Muscle of back (tissue), 11 donors: ENCODE results near the gene ZBTB40. TPM values are rescaled to one million over a fixed set of nuclear protein-coding genes. Genes with fewer than 3 reads are reported as not detected.

Experiments used
- DNase-seq, 3 donors: peaks; one replicate each; pipeline versions ENCODE4 v3.0.0 to v3.0.0-alpha.2; 2013
- polyA plus RNA-seq, 10 donors: library from polyadenylated mRNA; unstranded; fragments of 120-200 nt; gene quantifications; one replicate each; pipeline ENCODE4 v1.2.1, GENCODE V29; 2013; ENCODE audit not compliant: insufficient read length in 10 of 10

ZBTB40 gene
- polyA plus RNA-seq, 10 donors, result 8.7 to 15.0 (median 12.3) TPM

DNA sequence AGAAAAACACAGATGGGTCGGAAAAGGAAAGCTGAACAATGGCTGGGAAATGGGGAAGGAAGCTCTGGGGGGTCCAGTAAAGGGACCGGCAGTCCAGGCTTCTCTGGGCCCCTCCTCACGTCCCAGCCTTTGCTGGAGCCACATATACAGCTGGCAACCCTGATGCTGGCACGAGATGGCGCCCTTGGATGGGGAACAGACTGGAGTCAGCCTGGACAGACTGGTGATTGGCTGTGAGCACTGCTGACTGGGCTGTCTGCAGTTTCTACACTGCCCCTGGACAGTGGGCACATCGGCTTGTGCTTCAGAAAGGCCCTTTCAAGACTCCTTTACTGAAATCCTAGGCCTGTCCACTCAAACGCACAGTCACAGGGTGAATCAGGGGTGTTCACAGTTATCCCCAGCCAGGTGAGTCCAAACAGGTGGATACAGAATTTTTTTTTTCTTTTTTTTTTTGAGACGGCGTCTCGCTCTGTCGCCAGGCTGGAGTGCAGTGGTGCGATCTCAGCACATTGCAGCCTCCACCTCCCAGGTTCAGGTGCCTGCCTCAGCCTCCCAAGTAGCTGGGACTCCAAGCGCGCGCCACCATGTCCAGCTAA is 31.1 kb upstream of the ZBTB40 start:
- DNase-seq, result peak; percentile 52 to 75 (median 65)

DNA sequence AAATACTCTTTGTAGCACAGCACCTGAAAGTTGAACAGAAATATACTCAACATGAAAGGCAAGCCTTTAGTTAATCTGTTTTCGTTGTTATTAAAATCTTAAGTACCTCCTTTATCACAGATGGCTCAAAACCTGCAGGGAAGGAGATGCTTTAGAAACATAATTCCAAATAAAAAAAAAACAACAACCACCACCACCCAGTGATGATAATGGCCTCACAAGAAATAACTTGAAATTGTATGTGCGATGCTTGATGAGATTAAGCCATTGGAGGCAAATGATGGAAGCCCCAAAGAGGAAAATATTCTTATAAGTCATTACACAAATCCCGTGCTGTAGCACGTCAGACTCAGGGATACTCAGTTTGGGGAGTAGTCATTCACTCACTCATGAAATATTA is 24.9 kb upstream of the ZBTB40 start:
- no peak for DNase-seq

DNA sequence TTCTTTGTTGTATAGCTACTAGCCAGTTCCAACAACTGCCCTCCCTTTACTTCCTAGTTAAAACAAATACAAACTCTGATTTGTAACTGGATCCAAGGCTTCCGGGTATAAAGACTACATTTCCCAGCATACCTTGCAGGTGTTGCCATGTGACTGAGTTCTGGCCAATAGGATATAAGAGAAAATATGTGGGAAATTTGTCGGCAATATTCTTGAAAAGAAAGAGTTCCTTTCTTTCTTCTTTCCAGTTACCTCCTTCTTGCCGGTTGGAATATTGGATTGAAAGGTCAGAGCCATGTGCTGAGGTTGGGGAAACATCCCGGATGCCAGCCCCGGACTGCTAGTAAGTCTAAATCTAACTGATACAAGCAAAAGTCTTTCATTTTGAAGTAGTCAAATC is 23.0 kb upstream of the ZBTB40 start:
- peak; percentile 31 to 67 (median 50) for DNase-seq

DNA sequence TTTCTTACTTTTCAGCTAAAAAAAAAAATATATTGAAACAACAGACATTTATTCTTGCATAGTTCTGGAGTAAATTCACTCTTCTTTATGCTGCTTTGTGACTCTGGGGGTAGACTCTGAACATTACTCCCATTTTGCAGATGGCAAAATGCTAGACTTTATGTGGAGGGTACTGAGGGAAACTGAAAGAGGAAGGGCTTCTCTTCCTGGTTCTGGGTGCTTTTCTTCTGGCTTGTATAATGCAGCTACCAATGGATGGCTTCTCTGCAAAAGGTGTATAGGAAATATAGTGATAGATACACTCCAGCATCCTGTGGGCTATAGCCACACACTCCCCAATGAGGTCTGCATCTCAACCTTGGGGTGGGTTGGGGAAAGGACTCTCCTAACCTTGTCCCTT is 19.7 kb upstream of the ZBTB40 start:
- no peak for DNase-seq

DNA sequence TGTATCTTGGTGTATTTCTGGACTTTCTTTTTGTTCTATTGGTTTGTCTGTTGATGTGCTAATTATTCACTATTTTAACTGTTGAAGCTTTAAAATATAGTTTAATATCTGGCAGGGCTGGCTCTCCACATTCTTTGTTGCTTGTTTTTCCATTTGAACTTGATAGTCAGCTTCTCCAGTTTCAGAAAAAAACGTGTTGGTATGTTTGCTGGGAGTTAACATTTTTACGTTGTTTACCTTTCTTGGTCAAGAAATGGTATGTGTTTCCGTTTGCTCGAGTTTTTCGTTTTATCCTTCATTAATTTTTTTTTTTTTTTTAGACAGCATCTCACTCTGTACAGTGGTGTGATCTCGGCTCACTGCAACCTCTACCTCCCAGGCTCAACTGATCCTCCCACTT is 16.9 kb upstream of the ZBTB40 start:
- DNase-seq, result no peak

DNA sequence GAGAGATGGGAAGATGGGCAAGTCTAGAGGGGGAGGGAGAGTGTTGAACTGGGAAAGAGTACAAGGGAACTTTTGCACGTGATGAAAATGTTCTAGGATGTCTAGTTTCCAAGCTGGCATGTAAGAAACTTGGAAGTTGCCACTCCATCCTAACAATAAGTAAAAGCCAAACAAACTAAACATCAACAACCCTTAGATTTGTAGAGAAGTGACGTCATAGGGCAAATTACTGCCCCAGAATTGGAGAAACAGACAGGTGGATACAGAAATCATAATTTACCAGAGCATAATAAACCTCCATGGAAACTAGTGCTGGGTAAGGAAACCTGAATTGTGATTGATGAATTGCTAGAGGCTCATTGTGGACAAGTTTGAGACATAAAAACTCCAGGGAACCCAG is 14.7 kb upstream of the ZBTB40 start:
- DNase-seq, result no peak

DNA sequence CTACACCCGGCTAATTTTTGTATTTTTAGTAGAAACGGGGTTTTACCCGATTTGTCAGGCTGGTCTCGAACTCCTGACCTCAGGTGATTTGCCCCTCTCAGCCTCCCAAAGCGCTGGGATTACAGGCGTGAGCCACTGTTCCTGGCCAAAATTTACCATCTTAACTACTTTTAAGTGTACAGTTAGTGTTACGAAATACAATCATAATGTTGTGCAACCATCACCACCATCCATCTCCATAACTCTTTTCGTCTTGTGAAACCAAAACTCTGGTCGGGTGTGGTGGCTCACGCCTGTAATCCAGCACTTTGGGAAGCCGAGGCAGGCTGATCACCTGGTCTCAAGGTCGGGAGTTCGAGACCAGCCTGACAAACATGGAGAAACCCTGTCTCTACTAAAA is 14.1 kb upstream of the ZBTB40 start:
- no peak for DNase-seq

DNA sequence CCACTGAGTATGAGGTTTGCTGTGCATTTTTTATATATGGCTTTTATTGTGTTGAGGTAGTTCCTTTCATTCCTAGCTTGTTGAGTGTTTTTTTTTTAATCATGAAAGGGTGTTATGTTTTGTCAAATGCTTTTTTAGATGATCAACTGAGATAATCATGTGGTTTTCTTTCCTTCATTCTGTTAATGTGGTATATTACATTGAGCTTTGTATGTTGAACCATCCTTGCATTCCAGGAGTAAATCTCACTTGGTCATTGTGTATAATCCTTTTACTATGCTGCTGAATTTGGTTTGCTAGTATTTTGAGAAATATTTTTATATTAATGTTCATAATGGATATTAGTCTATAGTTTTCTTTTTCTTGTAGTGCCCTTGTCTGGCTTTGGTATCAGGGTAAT is 11.1 kb upstream of the ZBTB40 start:
- DNase-seq, result no peak

DNA sequence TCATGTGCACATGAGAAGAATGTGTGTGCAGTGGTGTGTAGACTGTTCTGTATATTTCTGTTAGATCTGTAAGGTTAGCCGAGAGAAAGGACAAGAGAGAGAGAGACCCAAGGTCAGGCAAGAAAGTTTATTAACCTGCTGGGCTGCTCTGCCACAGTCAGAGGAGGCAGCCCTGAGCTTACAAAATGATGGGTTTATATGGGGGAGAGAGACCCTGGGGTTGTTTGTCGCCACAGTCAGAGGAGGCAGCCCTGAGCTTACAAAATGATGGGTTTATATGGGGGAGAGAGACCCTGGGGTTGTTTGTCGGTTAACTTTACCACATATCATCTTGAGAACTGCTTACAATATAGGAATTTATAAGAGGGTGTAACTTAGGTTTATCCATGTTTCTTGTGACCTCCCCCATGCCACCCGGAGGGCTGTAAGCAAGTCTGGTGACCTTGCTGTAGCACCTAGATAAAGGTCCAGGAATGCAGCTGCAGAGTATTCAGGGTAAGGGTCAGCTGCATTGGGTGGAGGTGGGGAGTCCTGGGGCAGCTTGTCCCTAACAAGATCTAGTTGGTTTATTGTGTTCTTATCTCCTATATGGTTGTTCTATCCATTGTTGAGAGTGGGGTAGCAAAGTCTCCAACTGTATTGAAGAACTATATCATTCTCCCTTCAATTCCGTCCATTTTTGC is 9.3 kb upstream of the ZBTB40 start:
- DNase-seq, result no peak

DNA sequence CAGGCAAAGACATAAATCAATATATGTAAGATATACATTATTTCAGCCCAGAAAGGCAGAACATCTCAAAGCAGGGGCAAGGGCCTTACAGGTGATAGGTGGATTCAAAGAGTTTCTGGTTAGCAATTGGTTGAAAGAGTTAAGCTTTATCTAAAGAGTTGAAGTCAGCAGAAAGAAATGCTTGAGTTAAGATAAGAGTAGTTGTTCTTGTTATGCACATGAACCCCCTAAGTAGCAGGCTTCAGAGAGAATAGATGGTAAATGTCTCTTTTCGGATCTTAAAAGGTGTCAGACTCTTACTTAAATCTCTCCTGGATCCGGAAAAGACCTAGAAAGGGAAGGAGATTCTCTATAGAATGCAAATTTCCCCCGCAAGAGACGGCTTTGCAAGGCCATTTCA is 8.3 kb upstream of the ZBTB40 start:
- no peak for DNase-seq

DNA sequence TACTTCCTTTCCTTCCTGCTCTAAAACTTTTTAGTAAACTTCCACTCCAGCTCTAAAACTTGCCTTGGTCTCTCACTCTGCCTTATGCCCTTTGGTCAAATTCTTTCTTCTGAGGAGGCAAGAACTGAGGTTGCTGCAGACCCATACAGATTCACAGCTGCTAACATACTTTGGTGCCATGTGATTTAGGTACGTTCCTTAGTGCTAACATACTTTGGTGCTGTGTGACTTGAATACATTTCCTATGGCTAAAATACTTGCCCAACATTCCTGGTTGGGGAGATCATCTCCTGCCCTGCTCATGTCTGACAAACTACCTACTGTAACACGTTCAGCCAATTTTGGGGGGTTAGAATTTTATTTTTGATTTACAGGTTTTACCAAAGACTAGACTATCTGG is 6.8 kb upstream of the ZBTB40 start:
- no peak for DNase-seq

DNA sequence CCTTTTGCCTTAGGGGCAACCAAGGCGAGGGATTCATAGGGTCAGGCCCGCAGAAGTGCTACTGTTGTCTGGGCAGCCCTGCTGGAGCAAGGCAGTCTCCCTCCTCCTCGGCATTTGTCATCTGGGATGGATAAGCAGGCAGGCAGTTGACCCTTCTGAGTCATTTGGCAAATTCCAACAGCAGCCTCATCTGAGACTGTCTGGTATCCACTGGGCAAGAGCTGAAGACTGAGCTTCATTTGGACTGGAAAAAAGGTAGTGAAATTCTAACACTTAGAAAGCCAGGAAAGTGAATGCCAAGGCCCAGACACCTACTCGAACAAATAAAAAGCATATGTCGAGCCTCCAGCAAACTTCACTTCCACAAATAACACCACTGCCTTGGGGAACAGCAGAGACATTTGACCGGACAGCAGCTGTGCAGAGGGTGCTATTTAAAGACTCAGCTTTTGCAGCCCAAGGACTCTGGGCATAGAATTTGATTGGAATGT is 4.0 kb upstream of the ZBTB40 start:
- DNase-seq, result peak; percentile 34 to 45 (median 45)

DNA sequence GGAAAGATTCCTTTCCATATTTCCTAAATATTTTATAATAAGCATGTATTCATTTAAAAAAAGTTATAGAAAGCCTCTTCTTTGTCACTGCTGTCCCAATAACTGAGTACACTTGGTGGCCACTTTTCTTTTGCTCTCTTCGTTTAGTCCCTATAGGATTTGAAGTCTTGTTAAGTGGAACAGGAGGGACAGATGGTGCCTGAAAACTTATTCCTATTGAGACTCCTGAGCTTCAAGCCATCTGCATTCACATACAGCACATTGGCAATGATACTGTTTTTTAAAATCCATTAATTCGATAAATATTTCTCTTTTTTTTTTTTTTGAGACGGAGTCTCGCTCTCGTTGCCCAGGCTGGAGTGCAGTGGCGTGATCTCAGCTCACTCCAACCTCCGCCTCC is 2.0 kb upstream of the ZBTB40 start:
- DNase-seq, result no peak

DNA sequence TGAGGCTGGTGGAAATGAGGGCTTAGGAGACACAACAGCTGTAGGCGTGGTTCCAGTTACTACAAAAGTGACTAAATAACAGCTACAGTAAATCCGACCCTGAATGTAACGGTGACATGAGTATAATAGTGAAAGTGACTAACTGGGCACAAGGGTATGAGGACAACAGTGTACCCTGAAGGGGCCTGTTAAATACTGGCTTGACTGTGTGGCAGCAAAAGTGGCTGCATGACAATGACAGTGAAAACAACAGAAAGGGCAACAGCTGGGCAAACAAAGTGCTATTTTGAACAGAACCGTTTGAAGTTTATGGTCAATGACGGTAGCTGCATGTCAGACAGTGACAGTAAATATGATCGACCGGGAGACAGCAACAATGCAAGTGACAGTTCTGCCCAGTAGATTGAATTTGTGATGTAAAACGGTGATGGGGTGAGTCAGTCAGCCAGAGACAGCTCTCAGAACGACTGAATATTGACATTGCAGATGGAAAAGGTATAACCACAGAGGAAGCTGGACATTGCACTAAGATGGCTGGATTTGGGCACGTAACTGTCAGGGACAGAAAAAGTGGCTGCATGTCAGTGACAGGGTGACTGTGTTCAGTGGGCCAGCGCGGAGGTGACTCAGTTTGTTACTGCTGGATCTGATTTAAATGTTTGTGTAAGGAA is 1.2 kb upstream of the ZBTB40 start:
- peak in 1 of 3 donors; percentile 20 for DNase-seq

DNA sequence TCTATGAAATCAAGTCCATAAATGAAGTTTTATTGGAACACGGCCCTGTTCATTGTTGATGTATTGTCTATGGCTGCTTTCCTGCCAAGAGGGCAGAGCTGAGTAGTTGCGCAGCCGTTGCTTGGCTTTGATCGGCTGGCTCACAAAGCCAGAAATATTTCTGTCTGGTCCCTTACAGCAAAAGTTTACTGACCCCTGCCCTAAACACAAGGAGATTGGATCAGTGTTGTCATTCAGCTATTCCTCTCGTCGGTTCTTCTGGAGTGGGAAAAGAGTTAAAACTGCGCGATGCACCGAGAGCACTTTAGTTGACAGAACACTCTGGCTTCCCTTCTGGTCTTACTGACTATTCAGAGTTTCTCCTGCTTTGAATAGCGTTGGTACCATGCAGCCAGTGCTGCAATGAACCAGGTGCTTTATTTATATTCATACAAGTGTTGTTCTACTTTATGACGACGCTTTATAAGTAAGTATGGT is 868 bp downstream of the ZBTB40 start:
- peak in 1 of 3 donors; percentile 41 for DNase-seq

DNA sequence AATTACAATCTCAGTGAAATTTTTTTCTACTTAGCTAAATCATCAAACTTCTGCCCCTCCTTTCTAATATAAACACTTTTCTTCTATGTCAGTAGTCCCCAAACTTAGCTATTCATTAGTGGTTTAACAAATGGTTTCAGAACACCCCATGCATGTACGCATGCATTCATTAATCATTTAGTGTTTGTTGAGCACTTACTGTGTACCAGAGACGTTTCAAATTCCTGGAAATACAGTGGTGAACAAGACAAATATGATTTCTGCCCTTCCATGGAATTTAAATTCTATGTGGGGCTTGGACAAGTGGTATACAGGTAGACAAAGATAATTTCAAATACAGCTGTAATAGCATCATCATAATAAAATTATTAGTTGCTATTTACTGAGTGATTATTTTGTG is 1.5 kb downstream of the ZBTB40 start:
- DNase-seq, result no peak

DNA sequence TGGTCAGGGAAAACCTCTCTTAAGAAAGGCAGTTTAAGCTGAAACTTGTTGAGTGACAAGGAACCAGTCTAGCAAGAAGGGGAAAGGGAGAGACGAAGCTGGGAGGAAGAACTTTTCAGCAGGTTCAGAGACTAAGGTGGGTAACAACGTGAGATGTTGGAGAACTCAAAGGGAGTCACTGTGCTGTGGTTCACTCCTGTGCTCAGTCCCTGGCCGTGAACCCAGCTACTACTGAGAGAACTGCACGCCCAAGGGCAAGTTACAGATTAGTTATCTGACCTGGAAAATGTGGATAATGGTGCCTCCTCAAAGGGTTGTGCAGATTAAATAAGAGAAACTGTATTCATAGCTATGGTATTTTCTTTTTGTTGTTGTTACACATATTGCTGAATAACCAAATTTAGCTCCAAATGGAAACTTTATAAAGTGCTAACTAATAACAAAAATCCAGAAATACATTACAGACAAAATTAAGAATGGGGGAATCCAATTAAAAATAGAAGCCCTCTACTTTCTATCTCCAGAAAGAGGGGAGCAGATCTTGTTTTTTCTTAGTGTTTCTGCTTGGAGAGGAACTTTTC is 2.9 kb downstream of the ZBTB40 start:
- no peak for DNase-seq

DNA sequence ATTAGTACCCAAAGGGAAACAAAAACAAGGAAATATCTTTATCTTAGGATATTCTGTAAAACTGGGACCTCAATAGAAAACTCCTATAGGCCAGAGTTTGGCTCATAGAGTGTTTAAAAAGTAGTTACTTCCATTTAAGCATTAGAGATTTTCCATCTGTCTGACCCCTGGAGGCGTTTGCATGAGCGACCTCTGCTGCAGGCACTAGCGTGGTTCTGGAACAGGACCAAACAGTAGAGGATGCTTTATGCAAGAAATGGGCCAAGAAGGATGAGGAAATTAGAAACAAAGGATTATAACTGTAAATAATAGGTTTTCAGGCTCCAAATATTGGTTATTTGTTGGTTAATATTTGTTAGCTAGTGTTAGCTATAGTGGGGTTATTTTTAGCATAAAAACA is 5.7 kb downstream of the ZBTB40 start:
- peak in 1 of 3 donors; percentile 25 for DNase-seq

DNA sequence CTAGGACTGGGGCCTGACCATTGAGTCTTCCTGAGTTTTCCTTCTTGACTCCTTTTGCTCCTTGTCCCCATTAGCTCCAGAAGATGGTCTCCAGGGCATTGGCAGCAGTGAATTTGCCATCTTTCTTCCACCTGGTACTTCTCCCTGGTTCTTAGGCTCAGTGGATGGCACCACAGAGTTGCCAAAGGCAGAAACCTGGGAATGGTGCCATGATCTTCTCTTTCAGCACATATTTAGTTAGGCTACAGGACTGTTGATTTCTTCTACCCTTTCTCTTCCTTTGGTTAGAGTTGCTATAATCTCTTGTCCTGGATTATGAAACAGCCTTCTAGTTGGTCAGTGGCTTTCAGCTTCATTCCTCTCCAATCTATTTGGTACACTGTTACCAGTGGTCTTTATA is 6.2 kb downstream of the ZBTB40 start:
- DNase-seq, result no peak

DNA sequence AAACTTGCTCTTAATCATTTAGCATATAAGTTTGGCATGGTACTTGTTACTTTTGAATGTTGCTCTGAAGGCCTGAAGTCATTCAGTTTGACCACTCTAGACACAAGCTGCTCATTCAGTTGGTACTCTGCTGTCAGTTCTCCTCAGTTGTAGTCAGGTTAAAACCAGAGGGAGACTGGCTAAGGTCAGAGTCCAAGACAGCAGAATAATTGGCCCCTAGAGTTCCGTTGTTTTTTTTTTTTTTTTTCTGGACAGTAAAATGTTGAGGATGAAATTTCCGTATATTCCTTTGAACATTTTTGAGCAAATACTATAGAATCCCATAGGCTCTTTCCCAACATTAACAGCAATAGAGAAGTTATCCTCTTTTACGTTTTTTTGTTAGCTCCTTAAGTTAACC is 9.4 kb downstream of the ZBTB40 start:
- no peak for DNase-seq

DNA sequence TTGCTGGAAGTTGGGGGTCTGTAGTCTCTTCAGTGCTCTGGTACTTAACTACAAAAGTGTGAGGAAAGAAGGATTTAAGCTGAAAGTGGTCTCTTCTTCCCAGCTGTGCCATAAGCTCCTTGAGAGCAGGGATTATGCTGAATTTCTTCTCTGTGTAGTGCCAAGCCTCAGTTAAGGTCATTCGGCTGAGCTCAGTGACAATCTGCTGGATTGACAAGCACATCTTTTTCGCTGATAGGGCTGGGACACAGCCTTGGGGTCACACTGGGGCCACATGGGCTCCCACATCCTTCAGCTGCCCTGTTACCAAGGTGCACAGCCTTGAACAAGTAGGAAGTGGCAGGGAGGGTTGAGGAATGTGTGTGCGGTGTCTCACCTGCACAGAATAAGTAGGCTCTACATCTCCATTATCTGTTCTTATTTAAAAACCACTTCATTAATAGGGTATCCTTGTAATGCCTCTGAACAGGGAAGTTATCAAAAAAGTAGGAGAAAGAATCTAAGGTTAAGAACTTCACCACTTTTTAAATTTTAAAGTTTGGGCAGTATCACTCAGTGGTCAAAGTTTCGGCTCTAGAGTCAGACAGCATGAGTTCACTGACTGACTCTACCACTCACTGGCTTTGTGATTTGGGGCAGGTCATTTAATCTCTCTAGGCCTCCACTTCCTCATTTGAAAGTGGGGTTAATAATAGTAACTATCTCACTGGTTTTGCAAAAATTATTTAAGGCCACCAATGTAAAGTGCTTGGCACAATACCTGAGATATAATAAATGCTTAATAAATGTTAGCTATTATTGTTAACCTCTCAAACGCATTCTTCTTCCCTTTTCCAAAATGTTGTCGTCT is 10.3 kb downstream of the ZBTB40 start:
- no peak for DNase-seq

DNA sequence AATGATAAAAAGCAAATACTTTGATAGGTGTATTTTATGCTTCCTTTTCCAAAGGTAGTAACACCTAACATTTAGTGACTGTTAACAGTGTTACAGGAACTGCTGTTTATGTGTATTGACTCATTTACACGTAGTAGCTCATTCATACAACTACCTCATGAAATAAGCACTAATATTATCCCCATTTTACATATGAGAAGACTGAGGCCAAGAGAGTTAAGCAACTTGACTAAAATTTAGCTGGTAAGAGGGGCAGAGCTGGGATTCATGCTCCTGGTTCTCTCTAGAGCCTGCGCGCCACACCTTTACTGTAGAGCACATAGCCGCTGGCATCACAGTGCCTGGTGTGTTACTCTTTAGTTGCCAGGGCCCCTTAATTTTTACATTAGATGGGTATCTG is 11.3 kb downstream of the ZBTB40 start:
- DNase-seq, result no peak
